GM04504 (cell line): ENCODE measurements around the gene TUBA4A.
"Not testable (repeated sequence)": the region's sequence is repeated elsewhere in the genome, so short reads cannot be mapped to it uniquely, and the experiment has no call there.

Experiments used
- DNase-seq: peaks from one replicate; pipeline ENCODE4 v3.0.0-alpha.2; 2012; ENCODE audit warnings: low read depth

The TUBA4A gene

DNA sequence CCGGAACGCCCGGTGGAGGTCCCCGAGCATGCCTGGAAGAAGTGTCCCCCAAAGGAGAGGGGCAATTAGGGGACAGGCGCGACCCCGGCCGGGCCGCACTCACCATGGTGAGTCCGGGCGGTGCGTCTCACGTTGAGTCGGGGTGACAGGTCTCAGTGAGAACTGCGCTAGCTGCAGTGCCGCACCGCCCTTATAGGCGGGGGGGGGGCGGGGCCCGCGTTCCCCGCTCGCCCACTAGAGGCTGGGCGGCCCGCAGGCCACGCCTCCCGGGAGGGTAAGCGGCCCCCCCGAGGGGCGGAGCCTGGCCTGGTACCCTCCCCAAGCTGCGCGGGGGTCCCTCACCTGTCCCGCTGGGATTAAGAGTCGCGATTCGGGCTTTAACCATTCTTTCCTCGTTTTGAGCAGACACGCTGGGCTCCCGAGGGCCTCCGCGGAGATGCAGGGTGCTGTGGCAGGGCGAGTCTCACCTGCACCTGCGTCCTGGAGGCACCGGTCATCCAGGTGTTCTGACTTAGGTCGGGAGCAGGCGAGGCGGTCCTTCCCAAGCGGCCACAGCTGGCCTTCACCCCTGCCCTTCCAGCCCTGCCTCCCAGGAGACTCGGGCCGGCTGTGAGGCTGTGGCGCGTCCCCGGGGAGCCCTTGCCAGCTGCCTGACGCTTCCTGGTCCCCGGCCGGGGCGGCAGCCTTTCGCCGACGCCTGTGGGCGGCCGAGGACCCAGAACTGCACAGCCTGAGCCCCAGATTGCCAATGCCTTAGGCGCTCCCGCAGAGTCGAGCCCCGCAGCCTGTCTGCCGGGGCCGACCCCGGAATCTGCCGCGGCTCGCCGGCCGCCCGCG lies at the start of gene TUBA4A:
Gene TUBA4A (minus strand): TSS at position 166 of the 837 bp plus-strand sequence. CDS start 60 bp downstream, at position 106.
- DNase-seq: no peak

DNA sequence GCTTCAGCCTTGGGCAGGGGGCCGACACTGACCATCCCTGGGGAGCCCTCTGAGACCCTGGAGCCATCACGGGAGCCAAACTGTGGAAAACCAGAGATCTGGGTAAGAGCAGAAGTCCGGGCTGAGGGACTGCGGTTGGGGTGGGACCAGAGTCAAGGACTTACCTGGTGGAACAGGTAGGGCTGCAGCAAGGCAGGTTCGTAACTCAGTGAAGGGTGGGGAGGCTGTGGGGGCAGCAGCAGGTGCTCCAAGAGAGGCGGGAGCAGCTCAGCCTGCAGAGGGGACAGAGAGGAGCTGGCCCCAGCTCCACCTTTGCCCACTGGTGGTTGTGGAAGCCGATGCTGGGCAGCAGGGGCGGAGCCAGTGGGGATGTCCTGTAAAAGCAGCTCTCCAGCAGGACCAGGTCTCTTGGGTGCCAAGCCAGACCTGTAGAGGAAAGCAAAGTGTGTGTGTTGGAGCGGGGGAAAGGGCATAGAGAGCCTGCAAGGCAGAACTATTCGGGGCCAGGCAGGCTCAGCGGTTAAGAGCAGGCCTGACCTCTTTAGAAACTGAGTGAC lies 48.8 kb upstream of the TUBA4A start:
- DNase-seq: no peak

DNA sequence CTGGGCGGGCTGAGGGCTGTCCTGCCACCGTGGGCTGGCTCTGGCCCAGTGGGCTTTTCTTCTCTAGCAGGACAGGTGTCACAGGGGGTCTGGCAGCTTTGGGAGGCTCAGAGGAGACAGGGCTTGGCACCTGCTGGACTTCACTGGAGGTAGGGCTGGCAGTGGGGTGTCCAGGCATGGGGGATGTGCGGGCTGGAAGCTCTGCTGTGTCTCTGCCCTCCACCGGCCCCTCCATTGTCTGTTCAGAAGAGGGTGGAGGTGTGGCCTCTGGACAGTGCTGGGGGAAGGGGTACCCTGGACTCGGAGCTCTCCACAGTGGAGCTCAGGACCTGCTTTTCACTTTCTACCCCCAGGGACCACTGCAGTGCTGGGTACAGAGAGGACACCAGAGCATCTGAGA lies 46.3 kb upstream of the TUBA4A start:
- DNase-seq: no peak

DNA sequence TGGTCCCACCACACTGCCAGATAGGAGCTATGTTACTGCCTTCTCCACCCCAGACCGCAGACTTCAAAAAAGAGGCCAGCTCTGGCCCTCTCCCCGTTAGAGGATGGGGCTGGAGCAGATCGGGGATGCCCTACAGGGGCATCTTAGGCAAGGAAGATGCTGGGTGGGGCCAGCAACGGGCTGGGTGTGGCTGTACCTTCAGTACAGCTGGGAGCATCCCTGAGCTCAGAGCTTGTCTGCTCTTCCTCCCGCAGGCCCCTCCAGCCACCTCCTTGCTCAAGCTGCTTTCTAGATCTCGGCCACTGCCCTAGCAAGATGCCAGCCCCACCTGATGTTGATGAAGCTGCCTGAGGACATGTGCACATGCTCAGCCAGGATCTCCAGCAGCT lies 45.6 kb upstream of the TUBA4A start:
- no peak for DNase-seq

DNA sequence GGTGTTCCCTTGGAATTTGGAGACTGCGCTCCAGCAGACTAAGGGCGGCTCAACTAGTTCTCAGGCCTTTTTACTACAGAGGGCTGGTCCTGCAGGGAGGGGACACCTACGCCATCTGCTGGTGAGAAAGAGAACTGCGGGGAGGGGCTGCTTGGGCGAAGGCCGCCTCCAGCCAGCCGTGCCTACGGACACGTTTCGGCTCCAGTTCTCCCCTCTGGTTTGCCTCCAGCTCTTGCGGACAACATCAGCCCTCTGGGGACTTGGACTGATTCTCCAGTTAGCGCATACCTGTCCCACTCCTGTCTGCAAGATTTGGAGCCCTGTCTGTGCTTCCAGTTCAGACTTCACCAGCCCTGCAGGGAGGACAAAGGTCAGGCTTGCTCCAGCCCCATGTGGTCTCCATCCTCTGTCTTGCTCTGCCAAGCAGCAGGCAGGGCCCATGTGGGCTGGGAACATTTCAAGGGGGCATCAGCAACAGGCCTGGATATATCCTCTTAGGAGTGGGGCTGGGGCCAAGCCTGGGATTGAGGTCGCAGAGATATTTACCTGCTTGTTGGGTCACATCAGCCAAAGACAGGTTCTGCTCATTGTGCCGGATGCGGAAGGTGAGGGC lies 45.1 kb upstream of the TUBA4A start:
- DNase-seq: no peak

DNA sequence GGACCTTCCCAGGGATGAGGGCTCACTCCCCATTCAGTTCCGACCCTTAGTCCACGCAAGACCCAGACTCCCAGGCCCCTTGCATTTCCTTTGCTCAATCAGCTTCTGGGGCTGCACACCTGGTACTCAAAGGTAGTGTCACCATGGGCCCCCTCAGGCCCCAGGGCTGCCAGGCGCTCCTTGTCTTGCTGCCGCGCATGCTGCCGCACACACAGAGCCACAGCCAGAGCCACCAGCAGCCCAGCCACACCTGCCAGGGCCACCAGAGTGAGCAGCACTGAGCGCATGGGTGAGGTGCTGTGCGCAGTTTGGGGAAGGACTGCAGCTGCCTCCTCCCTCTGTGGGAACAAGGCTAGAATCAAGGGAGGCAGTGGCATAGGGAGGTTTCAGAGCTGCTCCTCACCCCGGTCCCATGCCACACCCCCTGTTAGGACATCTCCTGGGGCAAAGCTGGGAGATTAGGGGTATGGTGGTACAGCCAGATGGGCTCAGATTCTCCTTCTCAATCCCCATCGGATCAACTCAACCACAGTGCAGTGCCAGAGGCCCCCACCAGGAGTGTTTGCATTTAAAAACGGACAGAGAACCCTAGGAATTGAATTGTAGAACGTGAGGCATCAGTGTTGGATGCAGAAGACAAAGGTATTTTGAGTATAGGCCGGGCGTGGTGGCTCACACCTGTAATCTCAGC lies 44.2 kb upstream of the TUBA4A start:
- no peak for DNase-seq

DNA sequence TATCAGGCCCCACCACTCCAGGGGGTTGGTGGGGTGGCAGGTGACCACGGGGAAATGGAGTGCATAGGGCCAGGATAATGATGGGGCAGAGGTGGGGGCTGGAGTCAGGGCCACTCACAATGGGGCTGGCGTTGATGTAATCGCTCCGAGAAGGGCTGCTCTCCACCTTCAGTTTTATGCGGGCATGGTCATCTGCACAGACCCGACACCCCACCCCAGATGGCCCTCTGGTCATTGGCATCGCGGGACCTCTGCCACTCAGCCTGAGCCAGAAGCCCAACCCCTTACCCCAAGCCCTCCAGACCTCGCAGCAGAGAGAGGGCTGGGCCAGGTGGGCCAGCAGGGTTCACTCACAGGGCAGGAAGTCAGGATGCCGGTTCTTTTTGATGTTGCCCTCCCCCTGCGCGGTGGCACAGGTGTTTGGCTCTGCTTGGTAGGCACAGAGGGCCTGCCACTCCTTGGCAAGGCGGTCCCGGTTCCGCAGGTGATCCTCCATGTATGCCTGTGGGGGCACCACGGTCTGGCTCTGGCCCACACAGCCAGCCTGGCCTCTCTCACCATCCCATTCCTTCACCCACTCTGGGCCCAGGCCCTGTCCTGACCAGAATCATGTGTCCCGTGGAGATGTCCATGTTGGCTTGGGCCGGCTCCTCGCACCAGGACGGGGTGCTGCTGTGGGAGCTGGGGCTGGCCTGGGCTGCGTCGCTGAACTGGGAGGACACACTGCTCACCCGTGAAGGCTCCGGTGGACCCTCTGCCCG lies 43.1 kb upstream of the TUBA4A start:
- no peak for DNase-seq

DNA sequence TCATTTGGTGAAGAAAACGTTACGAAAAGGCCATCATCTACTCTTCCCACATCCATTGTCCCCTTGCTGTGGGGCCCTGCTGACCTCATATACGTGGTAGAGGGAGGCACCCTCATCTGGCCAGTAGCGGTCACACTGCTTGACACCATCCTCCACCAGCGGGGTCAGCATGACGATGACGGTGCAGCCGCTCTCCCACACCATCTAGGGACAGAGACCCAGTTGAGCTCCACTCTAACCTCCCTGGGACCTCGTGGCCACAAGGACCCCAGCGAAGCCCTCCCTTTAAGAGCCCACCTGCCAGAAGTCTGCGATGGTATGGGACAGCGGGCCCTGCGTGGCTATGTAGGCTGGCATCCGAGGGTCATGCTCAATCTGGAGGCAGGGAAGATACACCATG lies 42.4 kb upstream of the TUBA4A start:
- DNase-seq: no peak

DNA sequence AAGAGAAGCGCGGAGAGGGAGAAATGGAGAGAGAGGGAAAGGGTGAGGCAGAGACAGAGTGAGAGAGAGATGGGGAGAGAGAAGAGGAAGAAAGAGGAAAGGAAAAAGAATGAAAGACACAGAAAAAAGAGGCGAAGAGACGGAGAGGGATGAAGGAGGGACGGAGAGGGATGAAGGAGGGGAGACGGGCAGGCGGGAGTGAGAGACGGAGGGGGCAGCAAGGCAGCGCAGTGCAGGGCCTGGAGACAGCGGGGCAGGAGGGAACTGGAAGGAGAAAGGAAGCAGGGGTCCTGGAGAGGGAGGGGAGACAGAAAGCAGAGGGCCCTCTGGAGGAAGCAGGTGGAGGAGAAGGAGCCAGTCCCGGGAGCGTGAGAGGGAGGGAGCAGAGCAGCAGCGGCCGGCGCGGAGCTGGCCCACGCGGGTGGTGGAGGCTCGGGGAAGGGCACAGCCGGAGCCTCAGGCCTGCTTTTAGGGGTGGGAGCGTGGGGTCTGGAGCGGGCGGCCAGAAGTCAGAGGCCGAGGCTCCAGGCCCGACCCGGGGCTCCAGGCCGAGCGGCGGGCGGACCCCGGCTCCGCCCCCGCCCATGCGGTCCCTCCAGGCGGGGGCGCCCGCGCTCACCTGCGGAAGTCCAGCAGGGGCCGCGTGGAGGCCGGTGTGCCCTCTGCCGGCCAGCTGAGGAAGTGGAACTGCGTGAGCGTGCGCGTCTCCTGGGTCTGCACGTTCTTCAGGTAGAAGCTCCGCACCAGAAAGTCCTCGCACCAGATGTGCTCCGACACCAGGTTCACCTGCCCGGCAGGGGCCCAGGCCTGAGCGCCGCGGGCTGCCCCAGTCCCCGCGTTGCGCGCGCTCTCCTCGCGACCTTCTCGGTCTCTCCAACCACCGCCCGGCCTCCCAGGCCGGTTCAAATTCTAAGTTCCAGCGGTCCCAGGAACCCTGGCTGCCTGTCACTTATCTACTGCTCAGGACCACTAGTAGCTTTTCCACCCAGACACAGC lies 40.9 kb upstream of the TUBA4A start:
- DNase-seq: peak; percentile 45

DNA sequence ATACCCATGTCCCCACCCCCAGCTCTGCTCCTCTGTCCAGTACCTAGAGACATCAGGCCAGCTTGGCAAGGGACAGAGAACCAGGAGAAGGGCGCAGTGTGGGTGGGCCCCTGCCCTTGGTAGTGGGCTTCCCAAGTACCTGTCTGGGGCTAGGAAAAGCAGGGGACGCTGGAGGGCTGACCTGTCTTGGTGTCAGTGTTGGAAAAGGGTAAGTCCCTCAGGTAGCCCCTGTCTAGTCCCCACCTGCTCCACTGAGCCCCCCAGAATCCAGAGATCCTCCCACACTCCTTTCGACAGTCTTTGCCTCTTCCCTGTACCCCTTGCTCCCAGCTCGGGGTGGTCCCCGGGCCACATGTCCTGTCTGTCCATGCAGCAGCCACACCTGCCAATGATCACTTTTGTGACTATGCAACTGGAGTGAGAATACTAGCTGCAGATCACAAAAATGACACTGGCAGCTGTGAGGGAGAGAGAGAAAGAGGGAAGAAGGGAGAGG lies 40.1 kb upstream of the TUBA4A start:
- DNase-seq: no peak

DNA sequence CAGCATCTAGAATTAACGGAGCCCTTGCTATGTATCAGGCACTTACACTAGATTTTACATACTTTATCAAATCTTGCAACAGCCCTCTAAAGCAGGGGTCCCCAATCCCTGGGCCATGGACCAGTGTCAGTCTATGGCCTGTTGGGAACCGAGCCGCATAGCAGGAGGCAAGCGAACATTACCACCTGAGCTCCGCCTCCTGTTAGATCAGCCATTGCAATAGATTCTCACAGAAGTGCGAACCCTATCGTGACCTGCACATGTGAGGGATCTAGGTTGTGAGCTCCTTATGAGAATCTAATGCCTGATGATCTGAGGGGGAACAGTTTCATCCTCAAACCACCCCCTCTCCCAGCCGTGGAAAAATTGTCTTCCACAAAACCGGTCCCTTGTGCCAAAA lies 38.9 kb upstream of the TUBA4A start:
- DNase-seq: no peak

DNA sequence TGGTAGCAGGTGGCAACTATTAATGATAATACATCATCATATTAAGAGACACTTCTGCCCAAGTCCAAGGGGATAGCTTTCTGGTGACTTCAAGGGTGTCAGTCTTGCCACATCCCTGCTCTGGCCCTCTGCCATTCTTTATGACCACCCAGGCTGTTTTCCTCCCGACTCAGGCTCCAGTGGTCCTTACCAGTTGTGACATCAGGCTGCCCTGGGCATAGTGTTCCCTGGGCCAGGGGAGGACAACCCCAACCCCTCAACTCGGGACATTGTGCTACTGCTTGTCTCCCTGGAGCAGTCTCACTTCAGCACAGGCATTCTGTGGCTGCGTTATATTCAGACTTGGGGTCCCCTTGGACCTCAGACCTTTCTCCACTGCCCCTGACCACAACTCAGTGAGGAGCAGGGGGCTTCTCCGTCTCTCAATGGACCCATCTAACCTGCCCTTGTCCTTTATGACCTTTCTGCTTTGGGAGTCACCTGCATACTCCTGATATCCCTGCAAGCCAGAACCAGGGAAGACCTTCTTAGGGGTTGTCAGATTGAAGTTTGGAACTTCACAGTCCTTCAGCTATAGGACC lies 38.3 kb upstream of the TUBA4A start:
- DNase-seq: no peak

DNA sequence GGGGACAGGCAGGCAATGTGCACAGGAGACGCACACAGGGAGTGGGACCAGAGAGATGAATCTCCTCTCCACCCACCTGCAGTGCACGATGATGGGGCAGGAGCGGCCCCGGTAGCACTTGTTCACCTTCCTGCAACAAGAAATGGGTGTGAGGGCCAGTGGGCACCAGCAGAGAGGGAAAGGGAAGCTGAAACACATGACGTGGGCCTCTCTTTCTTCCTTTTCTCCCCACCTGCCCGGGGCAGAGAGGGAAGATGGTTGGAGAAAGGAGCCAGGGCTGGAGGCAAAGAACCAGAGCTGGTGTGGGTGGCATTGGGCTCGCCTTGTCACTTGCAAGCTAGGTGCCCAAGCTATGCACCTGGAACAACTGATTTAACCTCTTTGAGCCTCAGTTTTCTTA lies 37.7 kb upstream of the TUBA4A start:
- no peak for DNase-seq

DNA sequence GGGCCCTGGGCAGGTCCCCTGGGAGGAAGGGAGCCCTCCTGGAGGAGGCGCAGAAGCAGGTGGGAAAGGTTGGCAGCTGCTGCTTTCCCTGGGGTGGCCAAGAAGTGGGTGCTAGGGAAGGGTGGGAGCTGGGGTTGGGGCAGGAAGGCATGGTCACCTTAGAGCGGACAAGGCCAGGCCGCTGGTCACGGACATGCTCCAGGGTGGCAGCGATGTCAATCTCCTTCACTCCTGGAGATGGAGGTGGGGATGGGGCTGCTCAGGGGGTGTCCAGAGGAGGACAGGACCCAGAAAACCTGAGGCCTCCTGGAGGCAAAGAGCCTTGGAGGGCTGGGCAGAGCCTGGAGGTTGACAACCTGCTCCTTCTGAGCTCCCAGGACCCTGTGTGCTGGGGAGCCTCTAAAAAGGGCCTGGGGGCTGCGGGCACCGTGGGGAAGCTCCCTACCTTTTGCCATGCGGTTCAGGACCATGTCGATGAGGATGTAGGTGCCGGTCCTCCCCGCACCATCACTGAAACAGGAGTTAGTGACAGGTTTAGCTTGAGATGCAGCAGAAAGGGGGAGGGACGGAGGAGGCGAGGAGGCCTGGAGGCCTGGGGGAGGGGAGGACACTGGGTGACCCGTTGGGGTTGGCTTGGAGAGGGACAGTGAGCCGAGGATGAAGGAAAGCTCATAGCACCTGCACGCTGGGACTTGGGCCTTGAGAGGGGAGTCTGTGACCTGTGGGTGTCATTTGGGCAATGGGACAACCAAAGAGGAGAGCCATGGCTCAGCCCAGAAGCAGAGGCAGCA lies 36.9 kb upstream of the TUBA4A start:
- DNase-seq: no peak

DNA sequence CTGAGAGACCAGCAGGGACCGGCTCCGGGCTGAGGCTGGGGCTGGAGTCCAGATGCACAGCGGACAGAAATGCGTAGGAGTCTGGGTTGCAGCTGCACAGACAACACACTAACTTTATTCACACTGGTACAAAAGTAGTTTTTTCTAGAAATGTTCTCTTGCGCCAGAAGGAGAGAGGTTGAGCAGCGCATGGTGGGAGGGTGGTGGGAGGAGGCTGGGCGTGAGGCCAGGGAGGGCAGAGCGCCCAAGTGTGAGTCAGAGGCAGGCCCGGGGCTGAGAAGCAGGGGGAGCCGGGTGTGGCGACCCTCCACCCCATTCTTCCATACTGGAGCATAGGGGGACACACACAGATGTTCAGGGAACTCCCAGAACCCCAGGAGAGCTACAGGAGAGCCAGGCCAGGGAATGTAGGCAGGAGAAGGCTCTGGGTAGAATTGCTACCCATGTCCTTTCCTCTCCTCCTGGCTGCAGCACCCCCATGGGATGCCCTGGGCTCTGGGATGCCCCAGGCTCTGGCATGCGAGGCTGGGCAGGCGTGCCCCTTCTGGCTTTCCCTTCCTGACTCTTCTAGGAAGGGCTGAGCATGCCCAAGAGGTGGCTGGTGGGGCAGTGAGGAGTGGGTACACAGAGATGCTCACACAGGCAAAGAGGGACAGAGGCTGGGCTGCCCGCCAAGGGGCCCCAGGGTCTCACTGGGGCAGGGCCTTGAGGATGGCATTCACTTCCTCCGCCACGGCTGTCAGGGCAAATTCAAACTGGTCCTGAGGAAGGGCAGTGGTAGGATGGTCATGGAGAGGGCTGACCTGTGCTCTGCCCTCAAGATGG lies 36.0 kb upstream of the TUBA4A start:
- DNase-seq: peak; percentile 72

DNA sequence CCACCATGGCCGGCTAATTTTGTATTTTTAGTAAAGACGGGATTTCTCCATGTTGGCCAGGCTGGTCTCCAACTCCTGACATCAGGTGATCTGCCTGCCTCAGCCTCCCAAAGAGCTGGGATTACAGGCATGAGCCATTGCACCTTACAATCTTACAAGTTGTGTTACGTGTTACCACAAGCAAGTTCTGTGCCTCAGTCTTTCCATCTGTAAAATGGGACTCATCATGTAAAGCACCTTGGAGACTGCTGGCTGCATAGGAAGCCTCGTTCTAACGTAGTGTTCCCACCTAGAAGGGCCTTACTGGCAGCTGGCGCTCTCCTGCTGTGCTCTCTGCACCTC lies 35.4 kb upstream of the TUBA4A start:
- no peak for DNase-seq

DNA sequence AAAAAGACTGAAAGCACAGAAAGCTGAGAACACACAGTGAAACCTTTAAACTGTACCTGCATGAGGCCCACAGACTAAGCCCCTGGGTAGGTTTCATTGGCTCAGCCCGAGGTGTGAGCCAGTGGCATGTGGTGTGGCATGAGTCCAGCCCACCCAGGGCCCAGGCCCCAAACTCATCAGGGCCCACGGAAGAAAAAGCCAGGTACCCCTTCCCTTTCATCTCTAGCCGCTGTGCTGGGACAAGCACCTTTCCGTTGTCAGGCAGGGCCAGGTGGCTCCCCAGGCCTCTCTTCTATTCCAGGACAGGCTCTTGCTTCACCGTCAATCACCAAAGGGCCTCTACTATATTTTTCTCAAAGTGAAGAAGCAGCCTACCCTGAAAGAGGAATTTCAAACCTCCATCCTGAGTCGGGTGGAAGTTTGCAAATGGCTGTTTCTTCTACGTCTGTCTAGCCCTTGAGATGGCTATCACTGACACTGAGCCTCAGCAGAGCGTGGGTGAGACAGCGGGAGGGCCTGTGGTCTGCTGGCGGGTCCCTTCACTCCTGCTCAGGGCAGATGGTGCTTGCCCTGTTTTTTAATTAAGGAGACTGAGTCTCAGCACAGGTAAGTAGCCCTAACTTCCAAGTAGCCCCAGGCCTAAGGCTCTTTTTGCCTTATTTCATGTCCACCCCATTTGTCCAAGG lies 34.0 kb upstream of the TUBA4A start:
- DNase-seq: no peak

DNA sequence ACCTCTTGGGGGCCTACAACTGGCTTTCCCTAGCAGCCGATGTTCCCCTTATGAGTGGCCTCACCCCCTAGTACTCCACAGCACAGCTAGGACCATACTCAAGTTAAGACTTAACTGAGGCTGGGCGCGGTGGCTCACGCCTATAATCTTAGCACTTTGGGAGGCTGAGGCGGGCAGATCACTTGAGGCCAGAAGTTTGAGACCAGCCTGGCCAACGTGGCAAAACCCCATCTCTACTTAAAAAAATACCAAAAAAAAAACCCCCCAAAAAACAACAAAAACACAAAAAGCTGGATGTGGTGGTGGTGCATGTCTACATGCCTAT lies 33.4 kb upstream of the TUBA4A start:
- not testable (repeated sequence) for DNase-seq
